HG03378 (cell line): ENCODE data around the gene TET2.

Experiments
- ATAC-seq: cut with Tn5 transposase; IDR thresholded peaks from one replicate; pipeline ENCODE4 v1.9.1; 2021; ENCODE audit warnings: mild to moderate bottlenecking, moderate library complexity; ENCODE audit not compliant: unreplicated experiment

Gene TET2

DNA sequence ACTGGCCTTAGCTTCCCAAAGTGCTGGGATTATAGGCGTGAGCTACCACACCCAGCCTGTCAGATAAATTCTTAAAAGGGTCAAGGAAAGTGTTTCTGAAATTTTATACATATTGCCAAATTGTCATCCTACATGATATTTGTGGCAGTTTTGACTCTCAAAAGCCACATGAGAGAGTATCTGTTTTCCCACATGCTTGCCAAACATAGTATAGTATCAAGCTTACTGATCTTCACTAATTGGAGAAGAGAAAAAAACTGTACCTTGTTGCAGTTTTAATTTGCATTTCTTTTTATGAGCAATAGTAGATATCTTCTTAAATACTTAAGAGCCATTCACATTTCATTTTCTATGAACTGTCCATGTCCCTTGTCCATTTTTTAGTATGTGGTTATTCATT, 83.6 kb downstream of the TET2 start:
- ATAC-seq, result no peak

DNA sequence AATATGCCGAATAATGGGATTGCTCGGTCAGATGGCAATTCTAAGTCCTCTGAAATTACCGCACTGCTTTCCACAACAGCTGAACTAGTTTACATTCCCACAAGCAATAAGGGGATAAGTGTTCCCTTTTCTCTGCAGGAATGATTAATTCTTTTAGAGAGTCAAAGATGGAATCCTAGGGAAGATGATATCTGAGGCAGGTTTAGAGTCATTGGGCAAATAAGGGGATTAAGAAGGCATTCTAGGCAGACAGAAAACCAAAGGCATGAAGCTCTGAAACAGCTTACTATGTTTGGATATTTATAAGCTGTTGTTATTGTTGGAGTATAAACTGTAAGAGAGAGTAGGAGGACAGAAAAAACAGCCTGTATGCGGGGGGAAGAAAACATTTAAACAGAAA, 85.7 kb downstream of the TET2 start:
- no peak for ATAC-seq

DNA sequence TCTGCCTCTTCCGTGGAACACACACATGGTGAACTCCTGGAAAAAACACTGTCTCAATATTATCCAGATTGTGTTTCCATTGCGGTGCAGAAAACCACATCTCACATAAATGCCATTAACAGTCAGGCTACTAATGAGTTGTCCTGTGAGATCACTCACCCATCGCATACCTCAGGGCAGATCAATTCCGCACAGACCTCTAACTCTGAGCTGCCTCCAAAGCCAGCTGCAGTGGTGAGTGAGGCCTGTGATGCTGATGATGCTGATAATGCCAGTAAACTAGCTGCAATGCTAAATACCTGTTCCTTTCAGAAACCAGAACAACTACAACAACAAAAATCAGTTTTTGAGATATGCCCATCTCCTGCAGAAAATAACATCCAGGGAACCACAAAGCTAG, 87.9 kb downstream of the TET2 start:
- ATAC-seq, result no peak

DNA sequence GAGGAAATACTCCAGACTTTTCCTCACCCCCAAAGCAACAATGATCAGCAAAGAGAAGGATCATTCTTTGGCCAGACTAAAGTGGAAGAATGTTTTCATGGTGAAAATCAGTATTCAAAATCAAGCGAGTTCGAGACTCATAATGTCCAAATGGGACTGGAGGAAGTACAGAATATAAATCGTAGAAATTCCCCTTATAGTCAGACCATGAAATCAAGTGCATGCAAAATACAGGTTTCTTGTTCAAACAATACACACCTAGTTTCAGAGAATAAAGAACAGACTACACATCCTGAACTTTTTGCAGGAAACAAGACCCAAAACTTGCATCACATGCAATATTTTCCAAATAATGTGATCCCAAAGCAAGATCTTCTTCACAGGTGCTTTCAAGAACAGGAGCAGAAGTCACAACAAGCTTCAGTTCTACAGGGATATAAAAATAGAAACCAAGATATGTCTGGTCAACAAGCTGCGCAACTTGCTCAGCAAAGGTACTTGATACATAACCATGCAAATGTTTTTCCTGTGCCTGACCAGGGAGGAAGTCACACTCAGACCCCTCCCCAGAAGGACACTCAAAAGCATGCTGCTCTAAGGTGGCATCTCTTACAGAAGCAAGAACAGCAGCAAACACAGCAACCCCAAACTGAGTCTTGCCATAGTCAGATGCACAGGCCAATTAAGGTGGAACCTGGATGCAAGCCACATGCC, 89.7 kb downstream of the TET2 start:
- peak; percentile 88 for ATAC-seq

DNA sequence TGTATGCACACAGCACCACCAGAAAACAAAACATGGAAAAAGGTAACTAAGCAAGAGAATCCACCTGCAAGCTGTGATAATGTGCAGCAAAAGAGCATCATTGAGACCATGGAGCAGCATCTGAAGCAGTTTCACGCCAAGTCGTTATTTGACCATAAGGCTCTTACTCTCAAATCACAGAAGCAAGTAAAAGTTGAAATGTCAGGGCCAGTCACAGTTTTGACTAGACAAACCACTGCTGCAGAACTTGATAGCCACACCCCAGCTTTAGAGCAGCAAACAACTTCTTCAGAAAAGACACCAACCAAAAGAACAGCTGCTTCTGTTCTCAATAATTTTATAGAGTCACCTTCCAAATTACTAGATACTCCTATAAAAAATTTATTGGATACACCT, 90.2 kb downstream of the TET2 start:
- peak; percentile 26 for ATAC-seq

DNA sequence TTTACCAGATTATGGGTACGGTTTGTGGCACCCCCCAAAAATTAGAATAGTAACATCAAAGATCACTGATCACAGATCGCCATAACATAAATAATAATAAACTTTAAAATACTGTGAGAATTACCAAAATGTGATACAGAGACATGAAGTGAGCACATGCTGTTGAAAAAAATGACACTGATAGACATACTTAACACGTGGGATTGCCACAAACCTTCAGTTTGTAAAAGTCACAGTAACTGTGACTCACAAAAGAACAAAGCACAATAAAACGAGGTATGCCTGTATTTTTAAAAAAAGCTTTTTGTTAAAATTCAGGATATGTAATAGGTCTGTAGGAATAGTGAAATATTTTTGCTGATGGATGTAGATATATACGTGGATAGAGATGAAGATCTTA, 93.4 kb downstream of the TET2 start:
- no peak for ATAC-seq

DNA sequence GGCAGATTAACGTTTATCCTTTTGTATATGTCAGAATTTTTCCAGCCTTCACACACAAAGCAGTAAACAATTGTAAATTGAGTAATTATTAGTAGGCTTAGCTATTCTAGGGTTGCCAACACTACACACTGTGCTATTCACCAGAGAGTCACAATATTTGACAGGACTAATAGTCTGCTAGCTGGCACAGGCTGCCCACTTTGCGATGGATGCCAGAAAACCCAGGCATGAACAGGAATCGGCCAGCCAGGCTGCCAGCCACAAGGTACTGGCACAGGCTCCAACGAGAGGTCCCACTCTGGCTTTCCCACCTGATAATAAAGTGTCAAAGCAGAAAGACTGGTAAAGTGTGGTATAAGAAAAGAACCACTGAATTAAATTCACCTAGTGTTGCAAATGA, 94.8 kb downstream of the TET2 start:
- no peak for ATAC-seq

DNA sequence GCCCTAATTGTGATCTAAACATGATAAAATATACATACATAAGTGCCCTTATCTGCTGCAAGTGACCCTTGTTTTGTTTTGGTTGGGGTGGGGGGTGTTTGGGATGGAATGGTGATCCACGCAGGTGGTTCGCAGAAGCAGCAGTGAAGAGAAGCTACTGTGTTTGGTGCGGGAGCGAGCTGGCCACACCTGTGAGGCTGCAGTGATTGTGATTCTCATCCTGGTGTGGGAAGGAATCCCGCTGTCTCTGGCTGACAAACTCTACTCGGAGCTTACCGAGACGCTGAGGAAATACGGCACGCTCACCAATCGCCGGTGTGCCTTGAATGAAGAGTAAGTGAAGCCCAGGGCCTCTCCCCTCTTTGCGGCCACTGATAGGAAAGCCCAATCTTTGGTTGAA, 96.8 kb downstream of the TET2 start:
- ATAC-seq, result no peak

GRCh38 chr4:105246712-105247111, 100.0 kb downstream of the TET2 start:
- ATAC-seq, result no peak

GRCh38 chr4:105248613-105249012, 101.9 kb downstream of the TET2 start:
- ATAC-seq, result no peak

GRCh38 chr4:105257817-105258495, 111.3 kb downstream of the TET2 start:
- ATAC-seq, result no peak

DNA sequence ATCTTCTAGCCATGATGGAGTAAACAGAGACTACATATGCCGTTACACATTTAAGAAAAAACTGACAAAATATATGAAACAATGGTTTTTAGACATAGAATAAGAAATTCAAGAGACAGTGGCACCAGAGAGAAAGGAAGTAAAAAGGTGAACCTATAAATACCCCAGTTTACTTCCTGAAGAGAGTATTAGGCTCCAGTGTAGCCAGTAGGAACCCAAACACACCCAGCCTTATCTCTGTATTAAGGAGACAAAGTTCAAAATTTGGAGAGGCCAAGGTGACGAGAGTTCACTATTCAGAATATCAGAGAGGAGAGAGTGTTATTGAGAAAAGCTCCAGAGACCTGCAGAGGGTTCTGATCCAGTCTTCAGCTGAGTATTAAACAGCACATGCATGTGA, 119.0 kb downstream of the TET2 start:
- ATAC-seq, result no peak

DNA sequence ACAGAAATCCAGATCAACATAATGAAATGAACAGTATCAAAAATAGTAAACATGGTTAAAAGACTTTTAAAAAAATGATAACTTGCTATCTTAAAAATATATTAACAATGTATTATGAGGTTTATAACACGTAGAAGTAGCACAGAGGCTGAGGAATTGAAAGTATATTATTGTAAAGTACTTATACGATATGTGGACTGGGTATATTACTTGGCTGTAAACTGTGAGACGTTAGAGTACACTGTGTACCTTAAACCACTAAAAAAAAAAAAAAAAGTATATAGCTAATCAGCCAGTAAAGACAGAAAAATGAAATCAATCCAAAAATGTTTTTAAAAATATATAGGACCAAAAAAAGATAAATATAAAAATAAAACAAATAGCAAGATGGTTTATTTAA, 120.6 kb downstream of the TET2 start:
- ATAC-seq, result no peak

DNA sequence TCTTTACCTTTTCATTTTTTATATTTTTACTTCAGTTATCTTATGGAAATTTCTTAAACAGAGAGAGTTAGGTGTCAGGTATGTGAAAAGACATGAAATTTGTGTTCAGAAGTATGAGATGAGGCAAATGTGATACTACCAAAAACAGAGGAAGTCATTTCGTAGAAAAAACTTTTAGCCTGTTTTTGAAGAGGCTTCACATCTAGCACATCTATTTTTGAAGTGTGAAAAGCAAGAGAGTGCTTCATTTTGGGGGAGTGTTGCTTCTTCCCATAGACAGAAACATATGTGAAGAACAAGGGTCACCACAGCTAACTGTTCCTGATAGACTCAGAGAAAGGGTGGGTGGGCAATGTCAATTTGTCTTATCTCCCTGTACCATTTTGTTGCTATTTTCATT, 125.3 kb downstream of the TET2 start:
- no peak for ATAC-seq

GRCh38 chr4:105273230-105273629, 126.6 kb downstream of the TET2 start:
- ATAC-seq, result no peak

DNA sequence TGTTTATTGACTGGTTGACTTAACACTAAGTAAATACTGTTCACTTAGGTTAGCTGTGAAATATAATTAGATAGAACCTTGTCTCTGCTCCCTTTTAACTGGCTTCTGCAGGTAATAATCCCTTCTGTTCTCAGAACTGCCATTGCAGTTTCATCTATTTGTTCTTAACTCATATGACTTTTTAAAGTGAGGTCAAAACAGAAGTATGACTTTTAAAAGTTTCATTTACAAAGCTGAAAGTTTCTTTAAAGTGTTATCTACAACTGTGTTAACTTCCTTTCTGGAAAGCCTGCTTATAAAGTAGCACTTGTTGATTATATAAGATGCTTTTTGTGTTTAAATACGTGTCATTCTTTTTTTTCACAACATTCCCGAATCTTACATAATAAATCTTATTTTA, 127.4 kb downstream of the TET2 start:
- ATAC-seq, result no peak

DNA sequence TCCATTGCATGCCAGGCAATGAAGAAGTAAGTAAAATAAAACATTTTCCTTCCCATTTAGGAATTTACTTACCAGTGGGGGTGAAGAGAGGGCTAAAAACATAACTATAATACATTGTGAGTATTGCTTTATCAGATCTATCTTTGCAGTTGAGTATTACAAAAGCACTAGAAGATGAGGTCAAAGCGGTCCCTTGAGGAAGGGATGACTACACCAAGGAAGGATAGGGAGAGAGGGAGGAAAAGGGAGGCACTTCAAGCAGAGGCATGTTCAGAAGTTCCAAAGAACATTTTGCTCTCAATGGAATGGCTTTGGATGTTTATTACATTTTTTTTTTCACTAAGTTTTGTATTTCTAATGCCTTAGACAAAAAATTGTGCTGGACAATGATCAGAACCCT, 127.8 kb downstream of the TET2 start:
- no peak for ATAC-seq

GRCh38 chr4:105276361-105277104, 129.9 kb downstream of the TET2 start:
- ATAC-seq, result no peak

- no peak for ATAC-seq
These were observed 131.0 kb downstream of the TET2 start for GRCh38 chr4:105277702-105278101.

DNA sequence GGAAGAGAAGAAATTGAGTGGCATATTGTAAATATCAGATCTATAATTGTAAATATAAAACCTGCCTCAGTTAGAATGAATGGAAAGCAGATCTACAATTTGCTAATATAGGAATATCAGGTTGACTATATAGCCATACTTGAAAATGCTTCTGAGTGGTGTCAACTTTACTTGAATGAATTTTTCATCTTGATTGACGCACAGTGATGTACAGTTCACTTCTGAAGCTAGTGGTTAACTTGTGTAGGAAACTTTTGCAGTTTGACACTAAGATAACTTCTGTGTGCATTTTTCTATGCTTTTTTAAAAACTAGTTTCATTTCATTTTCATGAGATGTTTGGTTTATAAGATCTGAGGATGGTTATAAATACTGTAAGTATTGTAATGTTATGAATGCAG, 132.6 kb downstream of the TET2 start:
- ATAC-seq, result no peak

DNA sequence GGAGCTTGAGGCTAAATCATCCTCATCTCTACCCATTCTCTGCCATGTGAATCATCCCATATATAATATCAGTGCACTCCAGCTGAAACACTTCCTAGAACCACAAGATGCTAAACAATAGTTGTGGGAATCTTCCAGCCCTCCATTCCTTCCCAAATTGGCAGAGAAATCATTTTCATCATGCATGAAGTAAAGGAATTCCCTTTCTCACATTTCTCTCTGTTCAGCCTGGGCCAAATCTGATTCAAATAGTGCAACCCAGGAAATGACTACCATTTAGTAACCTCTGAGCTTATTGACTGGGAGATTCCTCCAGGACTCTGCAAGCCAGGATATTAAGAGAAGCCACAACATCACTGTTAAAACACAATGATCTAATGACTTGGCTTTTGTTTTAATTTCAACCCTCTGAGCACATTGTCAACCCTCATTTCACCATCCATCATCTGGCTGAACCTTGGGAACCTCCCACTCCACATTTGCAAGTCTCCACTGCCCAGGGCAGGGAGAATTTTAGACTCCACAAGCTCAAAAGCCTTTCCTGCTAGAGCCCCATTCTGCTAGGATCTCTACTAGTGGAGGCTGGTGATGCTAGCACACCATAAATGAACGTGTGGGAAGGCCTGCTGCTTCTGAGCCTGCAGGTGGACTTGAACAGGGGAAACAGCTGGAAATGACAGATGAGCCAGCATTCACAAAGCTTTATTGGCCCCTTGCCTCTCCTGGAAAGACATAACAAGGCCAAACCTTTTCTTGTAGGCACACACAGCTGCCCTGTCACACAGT, 133.9 kb downstream of the TET2 start:
- ATAC-seq, result no peak

DNA sequence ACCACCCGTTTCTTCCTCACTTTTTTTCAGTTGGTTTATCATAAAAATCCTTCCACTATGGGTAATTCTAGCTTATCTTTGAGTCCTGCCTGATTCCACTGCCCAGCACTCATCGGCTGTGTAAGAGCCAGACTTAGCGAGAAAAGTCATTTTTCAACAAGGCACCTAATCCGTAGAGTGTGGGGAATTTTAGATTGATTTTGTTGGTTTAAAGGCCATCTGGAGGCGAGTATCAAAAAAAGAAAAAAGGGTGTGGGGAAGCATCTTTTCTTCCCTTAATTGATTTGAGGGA, 134.4 kb downstream of the TET2 start:
- ATAC-seq, result no peak
